ENCODE results near the gene DPH3. TPM values are rescaled to one million over a fixed set of nuclear protein-coding genes. Genes with fewer than 3 reads are reported as not detected.

Gene DPH3
- total RNA-seq, 2 experiments from 2014 or later = 7.3 to 19.0 TPM

DNA sequence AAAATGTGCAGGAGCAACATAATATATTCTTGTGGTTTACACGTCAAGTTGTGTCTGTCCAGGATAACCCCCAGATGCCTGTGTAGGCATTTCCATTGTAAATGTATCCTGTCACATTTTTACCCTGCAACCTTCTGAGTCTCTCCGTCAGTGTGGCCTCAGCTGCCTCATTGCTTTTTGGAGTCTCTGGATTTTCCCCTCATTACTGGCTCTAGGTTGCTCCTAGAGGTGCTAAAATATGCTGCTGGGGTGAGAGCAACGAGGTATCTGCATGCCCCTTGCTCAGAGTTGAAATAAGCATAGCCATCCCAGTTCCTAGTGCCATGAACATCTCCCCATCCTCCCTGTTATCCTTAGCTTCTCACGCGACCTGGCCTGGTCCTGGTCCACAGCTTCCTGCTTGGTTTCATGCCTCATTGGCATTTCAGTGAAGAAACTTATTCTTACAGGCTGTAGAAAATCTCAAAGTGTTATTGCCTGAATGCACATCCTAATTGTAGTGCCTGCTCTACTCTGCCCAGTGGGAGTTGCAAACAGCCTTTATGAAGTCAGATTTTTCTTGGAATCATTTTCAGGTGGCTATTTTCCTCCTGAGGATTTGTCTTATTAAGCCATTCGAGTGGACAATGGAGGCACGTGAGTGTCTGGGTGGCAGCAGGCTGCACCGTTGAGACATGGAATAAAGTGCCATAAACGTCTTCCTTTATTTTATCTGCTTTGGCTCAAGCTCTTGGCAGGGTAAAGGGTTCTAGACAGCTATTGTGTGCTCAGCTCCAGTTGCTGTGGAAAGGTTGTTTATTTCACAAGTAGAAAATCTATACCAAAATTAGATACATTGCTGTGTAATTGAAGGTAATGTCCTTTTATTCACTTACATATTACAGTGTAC lies 33.5 kb upstream of the DPH3 start:
- Histone ChIP-seq H3K4me2 (ENCODE audit: low read length) (no peak overlapping the region), H4K20me1 (ENCODE audit: insufficient read depth, low read length) (no peaks in the 10 kb centered on the region), H3K9me3 (ENCODE audit: low read length) (peaks cover 19% of the 10 kb centered on the region), H3K36me3 (ENCODE audit: insufficient read depth, low read length) (peaks cover 100% of the 10 kb centered on the region), H2AFZ (ENCODE audit: low read length) (no peak overlapping the region), H3K27ac (ENCODE audit: low read depth, low read length, poor library complexity, severe bottlenecking) (no peak overlapping the region), H3K4me3 (ENCODE audit: low read depth, low read length, poor library complexity, severe bottlenecking) (no peak overlapping the region), H3K4me1 (ENCODE audit: insufficient read depth, low read length, poor library complexity, severe bottlenecking) (peaks cover 10% of the 10 kb centered on the region), H3K79me2 (ENCODE audit: insufficient read depth, low read depth, low read length) (no peaks in the 10 kb centered on the region), H3K9me2 (ENCODE audit: insufficient read depth, low read length) (no peaks in the 10 kb centered on the region)
- no TSS peak for BruUV-seq (replicated peaks)
- no peak for TF ChIP-seq EZH2phosphoT487 (IDR thresholded peaks at IDR 0.05; ENCODE audit: borderline replicate concordance, low read depth, low read length)
- no peak for DNase-seq (ENCODE audit: low spot score)
- intact Hi-C loops (cut with micrococcal nuclease; ENCODE audit: unreplicated experiment) = no loop called here
- POLR2A ChIA-PET = no interaction called here
- CTCF ChIA-PET (ENCODE audit: unreplicated experiment) = no interaction called here

DNA sequence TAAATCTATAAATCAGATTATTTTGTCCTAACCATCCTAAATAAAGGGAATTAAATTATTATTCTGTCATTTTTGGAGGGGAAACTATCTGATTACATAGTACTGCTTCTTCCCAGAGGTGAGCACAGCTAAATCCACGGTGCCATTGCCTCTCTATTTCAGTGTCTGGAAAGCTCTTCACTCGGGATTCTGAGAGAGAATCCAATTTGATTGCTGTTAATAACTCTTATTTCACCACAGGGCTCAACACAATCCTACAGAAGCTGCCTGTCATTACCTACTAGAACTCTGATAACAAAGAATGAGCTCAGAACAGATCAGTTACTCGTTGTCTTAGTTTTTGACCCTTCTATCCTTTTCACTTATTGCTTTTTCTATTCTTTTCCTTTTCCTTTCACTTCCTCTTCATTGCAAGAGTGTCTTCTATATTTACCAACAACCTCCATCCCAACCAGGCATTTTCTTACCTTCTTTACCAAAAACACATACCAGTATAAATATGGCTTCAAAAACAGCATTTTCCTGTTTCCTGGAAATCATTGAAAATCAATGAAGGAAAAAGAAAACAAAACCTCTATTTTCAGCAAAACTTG lies 30.7 kb upstream of the DPH3 start:
- ChIA-PET CTCF (ENCODE audit: unreplicated experiment) (no interaction called here), POLR2A (interaction anchor here (0.5 to 2.9 kb wide), 6 partner anchors 9 to 261 kb away, joined by 3 to 6 read pairs (median 4); no protein-coding TSS in a partner anchor)
- Histone ChIP-seq H3K4me2 (ENCODE audit: low read length) (no peak overlapping the region), H4K20me1 (ENCODE audit: insufficient read depth, low read length) (no peaks in the 10 kb centered on the region), H3K36me3 (ENCODE audit: insufficient read depth, low read length) (peaks cover 97% of the 10 kb centered on the region), H2AFZ (ENCODE audit: low read length) (no peak overlapping the region), H3K4me1 (ENCODE audit: insufficient read depth, low read length, poor library complexity, severe bottlenecking) (peaks cover 13% of the 10 kb centered on the region), H3K79me2 (ENCODE audit: insufficient read depth, low read depth, low read length) (no peaks in the 10 kb centered on the region; the same call in 1 of the 2 replicates), H3K9me3 (ENCODE audit: low read length) (peaks cover 35% of the 10 kb centered on the region), H3K27ac (ENCODE audit: low read depth, low read length, poor library complexity, severe bottlenecking) (no peak overlapping the region), H3K4me3 (ENCODE audit: low read depth, low read length, poor library complexity, severe bottlenecking) (no peak overlapping the region), H3K9me2 (ENCODE audit: insufficient read depth, low read length) (no peaks in the 10 kb centered on the region)
- no TSS peak for BruUV-seq (replicated peaks)
- no peak for DNase-seq (ENCODE audit: low spot score)
- intact Hi-C loops (cut with micrococcal nuclease; ENCODE audit: unreplicated experiment) = no loop called here
- TF ChIP-seq, protein P1, sequence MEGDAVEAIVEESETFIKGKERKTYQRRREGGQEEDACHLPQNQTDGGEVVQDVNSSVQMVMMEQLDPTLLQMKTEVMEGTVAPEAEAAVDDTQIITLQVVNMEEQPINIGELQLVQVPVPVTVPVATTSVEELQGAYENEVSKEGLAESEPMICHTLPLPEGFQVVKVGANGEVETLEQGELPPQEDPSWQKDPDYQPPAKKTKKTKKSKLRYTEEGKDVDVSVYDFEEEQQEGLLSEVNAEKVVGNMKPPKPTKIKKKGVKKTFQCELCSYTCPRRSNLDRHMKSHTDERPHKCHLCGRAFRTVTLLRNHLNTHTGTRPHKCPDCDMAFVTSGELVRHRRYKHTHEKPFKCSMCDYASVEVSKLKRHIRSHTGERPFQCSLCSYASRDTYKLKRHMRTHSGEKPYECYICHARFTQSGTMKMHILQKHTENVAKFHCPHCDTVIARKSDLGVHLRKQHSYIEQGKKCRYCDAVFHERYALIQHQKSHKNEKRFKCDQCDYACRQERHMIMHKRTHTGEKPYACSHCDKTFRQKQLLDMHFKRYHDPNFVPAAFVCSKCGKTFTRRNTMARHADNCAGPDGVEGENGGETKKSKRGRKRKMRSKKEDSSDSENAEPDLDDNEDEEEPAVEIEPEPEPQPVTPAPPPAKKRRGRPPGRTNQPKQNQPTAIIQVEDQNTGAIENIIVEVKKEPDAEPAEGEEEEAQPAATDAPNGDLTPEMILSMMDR (conservative IDR thresholded peaks at IDR 0.05; ENCODE audit: low read length) = no peak
- no peak for TF ChIP-seq EZH2phosphoT487 (IDR thresholded peaks at IDR 0.05; ENCODE audit: borderline replicate concordance, low read depth, low read length)

DNA sequence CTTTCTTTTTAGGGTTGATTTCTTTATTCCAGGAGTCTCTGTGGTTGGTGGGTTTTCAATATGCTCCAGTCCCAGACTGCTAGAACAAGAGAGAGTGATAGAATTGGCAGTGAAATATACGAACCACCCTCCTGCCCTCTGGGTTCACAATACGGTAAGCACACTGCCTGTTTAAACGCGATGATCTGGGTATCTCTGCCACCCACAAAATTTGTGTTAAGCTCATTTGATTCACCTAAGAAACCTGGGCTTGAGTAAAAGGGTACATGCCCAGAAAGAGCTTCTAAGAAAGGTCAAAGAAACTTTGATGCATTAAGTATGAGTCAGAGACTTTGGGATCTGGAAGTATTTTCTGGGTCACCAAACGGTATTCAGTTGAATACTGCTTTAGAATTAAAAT lies 30.1 kb upstream of the DPH3 start:
- no peak overlapping the region for H2AFZ ChIP-seq (ENCODE audit: low read length)
- H3K36me3 ChIP-seq (ENCODE audit: insufficient read depth, low read length) = peaks cover 97% of the 10 kb centered on the region
- CTCF ChIA-PET (ENCODE audit: unreplicated experiment) = no interaction called here
- no TSS peak for BruUV-seq (replicated peaks)
- no peak for DNase-seq (ENCODE audit: low spot score)
- no peak overlapping the region for H3K4me2 ChIP-seq (ENCODE audit: low read length)
- no peak overlapping the region for H3K27ac ChIP-seq (ENCODE audit: low read depth, low read length, poor library complexity, severe bottlenecking)
- no peaks in the 10 kb centered on the region for H4K20me1 ChIP-seq (ENCODE audit: insufficient read depth, low read length)
- H3K79me2 ChIP-seq (ENCODE audit: insufficient read depth, low read depth, low read length) = no peaks in the 10 kb centered on the region; the same call in 1 of the 2 replicates
- no peak for TF ChIP-seq EZH2phosphoT487 (IDR thresholded peaks at IDR 0.05; ENCODE audit: borderline replicate concordance, low read depth, low read length)
- TF ChIP-seq, protein P1 (conservative IDR thresholded peaks at IDR 0.05; ENCODE audit: low read length) = no peak
- peaks cover 35% of the 10 kb centered on the region for H3K9me3 ChIP-seq (ENCODE audit: low read length)
- H3K9me2 ChIP-seq (ENCODE audit: insufficient read depth, low read length) = no peaks in the 10 kb centered on the region
- POLR2A ChIA-PET = interaction anchor here (0.5 to 2.9 kb wide), 5 partner anchors 10 to 542 kb away, joined by 3 to 6 read pairs (median 3); no protein-coding TSS in a partner anchor
- peaks cover 14% of the 10 kb centered on the region for H3K4me1 ChIP-seq (ENCODE audit: insufficient read depth, low read length, poor library complexity, severe bottlenecking)
- intact Hi-C loops (cut with micrococcal nuclease; ENCODE audit: unreplicated experiment) = loop anchor here (5.0 kb wide), 1 partner anchor 137 kb away; no protein-coding TSS in a partner anchor
- H3K4me3 ChIP-seq (ENCODE audit: low read depth, low read length, poor library complexity, severe bottlenecking) = no peak overlapping the region

Measured in OCI-LY7 (cell line).